Activated CD4-positive, alpha-beta T cell treated with anti-CD3 and anti-CD28 coated beads, Interleukin-2, amount 50 U/mL, for 48 hours (primary cell): Measurements from ENCODE around the gene TGFBI.
"Not testable (repeated sequence)": the region's sequence is repeated elsewhere in the genome, so short reads cannot be mapped to it uniquely, and the experiment has no call there.

Experiments used
- DNase-seq, 2 experiments: peaks; one replicate each; pipeline ENCODE4 v3.0.0-alpha.2; 2020

The TGFBI gene

GRCh38 chr5:136028090-136028489 lies 698 bp upstream of the TGFBI start:
- DNase-seq, result no peak

GRCh38 chr5:136030252-136030651 lies 1.5 kb downstream of the TGFBI start:
- DNase-seq, result no peak

GRCh38 chr5:136030956-136031611 lies 2.3 kb downstream of the TGFBI start:
- DNase-seq, result no peak

- no peak for DNase-seq
Observed at GRCh38 chr5:136031711-136032110, 2.9 kb downstream of the TGFBI start.

DNA sequence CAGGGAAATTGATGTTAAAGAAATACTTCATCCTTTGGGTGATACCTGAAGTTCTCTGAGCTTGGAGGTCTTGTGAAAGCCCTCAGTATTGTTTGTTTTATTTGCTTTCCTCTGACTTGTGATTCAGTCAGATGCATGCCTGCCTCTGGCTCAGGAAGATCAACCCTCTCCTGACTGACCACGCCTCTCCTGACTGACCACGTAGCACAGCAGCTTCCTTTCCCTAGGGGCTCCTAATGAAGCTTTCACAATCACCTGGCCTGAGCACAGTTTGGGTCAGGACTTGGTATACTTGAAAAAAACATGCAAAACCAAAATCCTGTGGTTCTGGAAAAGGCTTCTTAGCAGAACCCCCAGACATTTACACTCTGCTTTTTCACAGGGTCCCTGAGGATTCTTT lies 3.8 kb downstream of the TGFBI start:
- no peak for DNase-seq

DNA sequence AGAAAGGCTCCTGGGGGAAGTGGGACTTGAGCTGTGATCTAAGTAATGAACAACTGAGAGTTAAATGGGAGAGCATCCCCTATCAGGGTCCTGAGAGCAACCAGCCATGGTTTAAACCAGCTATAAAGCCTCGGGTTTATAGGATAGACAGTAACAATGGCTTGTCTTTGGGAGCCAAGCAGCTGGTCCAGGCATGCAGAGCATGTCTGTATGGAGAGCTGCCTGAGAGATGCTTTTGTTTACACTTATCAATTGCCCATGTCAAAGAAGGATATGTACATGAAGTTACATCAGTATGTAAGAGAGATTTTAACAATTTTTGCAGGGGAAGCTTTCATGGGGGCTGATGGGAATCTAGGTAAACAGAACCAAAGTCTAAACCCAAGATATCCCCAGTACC lies 4.4 kb downstream of the TGFBI start:
- DNase-seq, result no peak

GRCh38 chr5:136033848-136034247 lies 5.1 kb downstream of the TGFBI start:
- DNase-seq, result no peak

- DNase-seq, result no peak
Observed at GRCh38 chr5:136034492-136034891, 5.7 kb downstream of the TGFBI start.

- no peak for DNase-seq
Observed at GRCh38 chr5:136034984-136035383, 6.2 kb downstream of the TGFBI start.

DNA sequence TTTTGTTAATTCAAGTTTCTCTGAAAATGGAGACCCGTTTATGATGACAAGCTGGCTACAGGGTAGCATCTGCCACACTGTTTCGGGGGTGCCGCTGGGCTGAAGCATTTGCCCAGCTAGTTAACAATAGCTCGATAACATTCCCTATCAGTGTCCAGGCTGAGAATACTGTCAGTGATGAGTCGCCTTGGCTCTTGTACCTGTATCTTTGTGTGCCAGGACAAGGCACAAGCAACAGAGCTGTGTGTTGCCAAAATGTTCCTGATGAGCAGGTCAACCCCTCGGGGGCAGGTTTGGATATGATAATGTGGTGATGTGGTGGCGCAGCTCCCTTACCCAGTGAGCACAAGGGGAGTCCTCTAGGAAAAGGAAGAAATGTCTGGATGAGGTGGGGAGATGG lies 7.0 kb downstream of the TGFBI start:
- no peak for DNase-seq

DNA sequence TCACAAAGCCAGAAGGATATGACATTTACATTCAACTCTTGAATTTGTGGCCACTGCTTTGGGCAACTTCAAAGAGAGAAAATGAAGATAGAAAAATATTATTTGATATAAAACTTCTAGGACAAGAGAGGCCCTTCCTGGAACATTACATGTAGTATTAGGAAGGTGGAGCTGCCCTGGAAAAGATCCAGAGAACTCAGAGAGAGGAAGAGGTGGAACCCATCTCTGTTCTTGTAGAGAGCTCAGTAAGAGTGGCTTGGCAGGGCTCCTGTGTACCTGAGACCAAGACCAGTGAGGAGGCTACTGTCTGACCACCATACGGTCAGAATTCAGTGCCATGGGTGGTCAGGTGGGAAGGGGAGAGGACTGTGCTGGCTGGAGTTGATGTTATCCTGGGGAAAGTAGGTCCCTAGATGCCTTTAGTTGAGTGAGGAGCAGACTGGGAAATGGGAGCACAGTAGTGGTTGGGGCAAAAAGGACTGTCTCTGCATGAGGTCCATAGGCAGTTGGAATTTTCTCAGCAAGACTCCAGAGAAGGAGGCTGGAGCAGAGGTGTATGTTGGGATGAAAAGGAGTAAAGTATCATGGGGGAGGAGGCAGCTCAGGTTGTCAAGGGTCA lies 7.6 kb downstream of the TGFBI start:
- DNase-seq, result no peak

GRCh38 chr5:136037001-136037705 lies 8.4 kb downstream of the TGFBI start:
- DNase-seq, result peak; percentile 55 to 71

DNA sequence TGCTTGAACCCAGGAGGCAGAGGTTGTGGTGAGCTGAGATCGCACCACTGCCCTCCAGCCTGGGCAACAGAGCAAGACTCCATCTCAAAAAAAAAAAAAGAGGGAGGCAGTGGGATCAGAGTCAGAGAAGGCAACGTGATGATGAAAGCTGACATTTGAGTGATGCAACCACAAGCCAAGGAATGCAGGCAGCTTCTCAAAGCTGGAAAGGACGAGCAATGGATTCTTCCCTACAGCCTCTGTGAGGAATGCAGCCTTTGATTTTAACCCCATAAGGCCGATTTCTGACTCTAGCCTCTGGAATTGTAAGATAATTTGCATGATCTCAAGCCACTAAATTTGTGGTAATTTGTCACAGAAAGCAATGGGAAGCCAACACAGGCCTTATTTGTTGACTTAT lies 9.8 kb downstream of the TGFBI start:
- DNase-seq, result no peak

GRCh38 chr5:136039202-136039601 lies 10.4 kb downstream of the TGFBI start:
- DNase-seq, result no peak

GRCh38 chr5:136040746-136041415 lies 12.1 kb downstream of the TGFBI start:
- no peak for DNase-seq

GRCh38 chr5:136042156-136042555 lies 13.4 kb downstream of the TGFBI start:
- no peak for DNase-seq

- no peak for DNase-seq
Observed at GRCh38 chr5:136042665-136043121, 13.9 kb downstream of the TGFBI start.

GRCh38 chr5:136043551-136043950 lies 14.8 kb downstream of the TGFBI start:
- DNase-seq, result no peak

DNA sequence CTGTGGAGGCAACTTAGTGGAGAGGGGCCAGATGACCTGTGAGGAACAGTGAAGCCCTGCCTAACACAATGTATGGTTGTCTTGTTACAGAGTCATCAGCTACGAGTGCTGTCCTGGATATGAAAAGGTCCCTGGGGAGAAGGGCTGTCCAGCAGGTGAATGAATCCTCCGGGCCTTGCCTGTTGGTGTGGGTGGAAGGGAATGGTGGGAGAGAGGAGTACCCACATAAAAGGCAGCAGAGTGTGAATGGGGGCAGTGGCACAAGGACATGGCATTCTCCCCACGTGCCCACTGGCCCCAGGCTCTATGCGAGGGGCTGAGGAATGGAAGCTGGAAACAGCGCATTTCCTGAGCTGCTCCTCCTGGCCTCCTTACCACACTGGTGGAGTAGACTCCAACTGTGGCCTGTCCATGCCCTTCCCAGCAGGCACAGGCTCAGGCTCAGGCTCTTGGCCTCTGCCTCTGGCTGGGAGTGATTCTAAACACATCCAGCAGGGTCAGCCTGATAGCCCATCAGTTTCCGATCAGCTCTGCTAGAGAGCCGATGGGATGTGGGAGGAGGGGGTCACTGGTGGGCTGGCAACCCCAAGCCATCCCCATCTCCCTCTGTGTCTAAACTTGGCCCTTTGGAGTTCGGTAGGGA lies 15.3 kb downstream of the TGFBI start:
- DNase-seq, result no peak

DNA sequence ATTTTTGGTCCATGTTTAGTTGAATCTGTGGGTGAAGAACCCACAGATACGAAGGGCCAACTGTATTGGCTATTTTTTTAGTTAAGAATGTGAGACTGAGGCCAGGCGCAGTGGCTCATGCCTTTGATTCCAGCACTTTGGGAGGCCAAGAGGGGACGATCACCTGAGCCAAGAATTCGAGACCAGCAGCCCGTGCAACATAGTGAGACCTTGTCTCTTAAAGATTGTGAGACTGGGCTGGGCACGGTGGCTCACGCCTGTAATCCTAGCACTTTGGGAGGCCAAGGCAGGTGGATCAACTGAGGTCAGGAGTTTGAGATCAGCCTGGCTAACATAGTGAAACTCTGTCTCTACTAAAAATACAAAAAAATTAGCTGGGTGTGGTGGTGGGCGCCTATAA lies 16.2 kb downstream of the TGFBI start:
- DNase-seq, result not testable (repeated sequence)

GRCh38 chr5:136046246-136046645 lies 17.5 kb downstream of the TGFBI start:
- DNase-seq, result no peak

- no peak for DNase-seq
Observed at GRCh38 chr5:136047858-136048257, 19.1 kb downstream of the TGFBI start.

DNA sequence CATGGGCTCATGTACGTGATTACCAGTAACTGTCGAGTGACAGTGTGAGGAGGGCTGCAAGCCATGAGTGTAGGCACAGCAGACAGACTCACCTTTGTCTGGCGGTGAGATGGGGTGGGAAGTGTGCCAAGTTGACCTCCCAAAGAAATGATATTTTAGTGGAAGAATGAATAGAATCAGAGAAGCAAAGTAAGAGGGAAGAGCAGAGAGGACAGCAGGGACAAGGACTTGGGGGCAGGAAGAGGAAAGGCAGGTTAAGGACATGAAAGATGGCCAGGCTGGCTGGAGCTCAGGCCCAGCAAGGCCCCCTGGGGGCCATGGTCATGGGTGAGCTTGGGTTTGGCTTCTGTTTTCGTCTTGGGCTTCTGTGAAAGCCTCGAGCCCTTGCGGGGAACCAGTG lies 20.2 kb downstream of the TGFBI start:
- no peak for DNase-seq
